Measurements from ENCODE around the gene CFAP46. TPM values are rescaled to one million over a fixed set of nuclear protein-coding genes. Genes with fewer than 3 reads are reported as not detected.

Gene CFAP46
- total RNA-seq, 1 donor from 2014 or later = not detected

DNA sequence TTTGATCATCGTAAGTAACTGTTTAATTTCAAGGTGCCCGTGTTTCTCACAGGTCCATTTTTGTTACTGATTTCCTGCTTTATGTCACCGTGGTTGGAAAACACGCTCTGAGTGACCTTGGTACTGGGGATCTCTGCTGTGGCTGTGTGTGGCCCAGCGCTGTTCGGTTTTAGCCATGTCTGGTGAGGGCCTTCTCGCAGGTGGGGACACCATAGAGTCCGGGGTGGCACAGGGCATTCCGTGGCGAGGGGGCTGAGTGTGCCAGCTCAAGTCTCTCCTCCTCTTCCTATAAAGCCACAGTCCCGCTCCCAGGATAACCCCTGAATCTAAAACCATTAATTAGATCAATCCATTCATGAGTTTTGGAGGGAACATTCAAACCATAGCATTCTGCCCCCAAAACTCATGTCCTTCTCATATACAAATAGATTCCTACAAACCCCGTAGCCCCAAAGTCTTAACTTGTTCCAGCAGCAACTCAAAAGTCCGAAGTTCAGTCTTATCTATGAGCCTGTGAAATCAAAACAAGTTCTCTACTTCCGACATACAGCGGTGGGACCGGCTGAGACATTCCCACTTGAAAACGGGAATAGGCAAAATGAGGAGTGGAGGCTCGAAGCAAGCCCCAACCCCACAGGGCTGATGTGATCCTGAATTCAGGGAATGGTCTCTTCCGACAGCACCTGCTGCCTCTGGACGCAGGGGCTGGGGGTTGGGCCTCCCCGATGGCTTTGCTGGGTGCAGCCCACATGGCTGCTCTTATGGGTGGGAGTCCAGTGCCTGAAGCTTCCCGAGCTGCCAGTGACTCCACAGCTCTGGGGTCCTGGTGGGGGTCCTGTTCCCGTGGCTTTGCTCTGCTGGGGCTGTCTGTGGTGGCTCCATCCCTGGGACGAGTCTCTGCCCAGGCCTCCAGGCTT is 101.4 kb downstream of the CFAP46 start:
- no peaks in the 10 kb centered on the region for H3K4me1 ChIP-seq
- no peak overlapping the region for H3K27ac ChIP-seq
- intact Hi-C loops (cut with DNase I) = no loop called here
- H3K27me3 ChIP-seq = no peaks in the 10 kb centered on the region
- TF ChIP-seq, protein P1, sequence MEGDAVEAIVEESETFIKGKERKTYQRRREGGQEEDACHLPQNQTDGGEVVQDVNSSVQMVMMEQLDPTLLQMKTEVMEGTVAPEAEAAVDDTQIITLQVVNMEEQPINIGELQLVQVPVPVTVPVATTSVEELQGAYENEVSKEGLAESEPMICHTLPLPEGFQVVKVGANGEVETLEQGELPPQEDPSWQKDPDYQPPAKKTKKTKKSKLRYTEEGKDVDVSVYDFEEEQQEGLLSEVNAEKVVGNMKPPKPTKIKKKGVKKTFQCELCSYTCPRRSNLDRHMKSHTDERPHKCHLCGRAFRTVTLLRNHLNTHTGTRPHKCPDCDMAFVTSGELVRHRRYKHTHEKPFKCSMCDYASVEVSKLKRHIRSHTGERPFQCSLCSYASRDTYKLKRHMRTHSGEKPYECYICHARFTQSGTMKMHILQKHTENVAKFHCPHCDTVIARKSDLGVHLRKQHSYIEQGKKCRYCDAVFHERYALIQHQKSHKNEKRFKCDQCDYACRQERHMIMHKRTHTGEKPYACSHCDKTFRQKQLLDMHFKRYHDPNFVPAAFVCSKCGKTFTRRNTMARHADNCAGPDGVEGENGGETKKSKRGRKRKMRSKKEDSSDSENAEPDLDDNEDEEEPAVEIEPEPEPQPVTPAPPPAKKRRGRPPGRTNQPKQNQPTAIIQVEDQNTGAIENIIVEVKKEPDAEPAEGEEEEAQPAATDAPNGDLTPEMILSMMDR (IDR thresholded peaks at IDR 0.05) = no peak
- DNase-seq (ENCODE audit: low spot score in 2 of 2) = no peak
- H3K9me3 ChIP-seq = peaks cover 16 to 19% of the 10 kb centered on the region in 2 donors
- no peaks in the 10 kb centered on the region for H3K36me3 ChIP-seq
- no peak overlapping the region for H3K4me3 ChIP-seq

DNA sequence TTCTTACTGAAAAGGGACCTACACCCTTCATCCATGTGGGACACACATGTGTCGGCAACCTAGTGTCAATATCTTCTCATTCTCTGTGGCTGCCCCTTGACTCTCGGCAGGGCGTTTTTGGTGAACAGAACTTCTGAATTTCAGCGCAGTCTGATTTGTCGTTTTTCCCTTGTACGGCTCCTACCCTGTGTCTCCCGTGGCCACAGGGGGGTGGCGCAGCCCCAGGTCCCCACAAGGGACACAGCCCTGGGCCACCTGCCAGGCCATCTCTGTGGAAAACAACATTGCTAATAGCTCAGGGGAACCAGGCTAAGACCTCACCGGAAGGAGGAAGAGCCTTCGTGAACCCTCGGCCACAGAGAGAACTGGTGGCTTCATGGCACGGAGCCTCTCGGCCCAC is 103.3 kb downstream of the CFAP46 start:
- intact Hi-C loops (cut with DNase I) = no loop called here
- H3K9me3 ChIP-seq = peaks cover 16 to 19% of the 10 kb centered on the region in 2 donors
- TF ChIP-seq, protein P1 (IDR thresholded peaks at IDR 0.05) = no peak
- no peak overlapping the region for H3K27ac ChIP-seq
- no peaks in the 10 kb centered on the region for H3K27me3 ChIP-seq
- no peaks in the 10 kb centered on the region for H3K36me3 ChIP-seq
- no peak overlapping the region for H3K4me3 ChIP-seq
- DNase-seq (ENCODE audit: low spot score in 2 of 2) = peak in 1 of 2 donors; percentile 42
- H3K4me1 ChIP-seq = no peaks in the 10 kb centered on the region

DNA sequence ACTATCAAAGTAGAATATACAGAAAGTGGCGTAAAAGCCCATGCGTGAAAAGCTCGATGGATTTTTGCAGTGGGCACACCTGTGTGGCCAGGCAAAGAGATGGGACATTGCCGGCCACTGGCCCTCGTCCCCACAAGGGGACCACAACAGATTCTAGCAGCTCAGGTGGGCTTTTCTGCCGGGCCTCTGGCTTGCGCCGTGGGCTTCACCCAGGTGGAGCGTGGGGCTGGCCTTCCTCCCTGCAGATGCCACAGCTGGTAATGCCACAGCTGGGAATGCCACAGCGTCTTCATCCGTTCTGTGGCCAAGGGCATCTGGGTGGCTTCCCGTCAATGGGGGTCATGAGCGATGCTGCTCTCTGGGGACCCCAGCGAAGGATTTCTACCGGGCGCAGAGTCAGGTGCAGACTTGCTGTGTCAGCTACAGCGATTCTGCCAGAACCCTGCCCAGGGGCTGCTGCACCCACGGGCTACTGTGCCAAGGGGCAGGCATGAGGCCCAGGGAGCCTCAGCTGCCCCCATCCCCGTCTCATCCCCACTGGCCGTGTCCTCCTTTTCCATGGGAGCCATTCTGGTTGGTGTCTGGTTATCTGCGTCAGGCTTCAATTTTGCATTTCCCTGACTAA is 103.9 kb downstream of the CFAP46 start:
- TF ChIP-seq, protein P1 (IDR thresholded peaks at IDR 0.05) = no peak
- DNase-seq (ENCODE audit: low spot score in 2 of 2) = peak in 1 of 2 donors; percentile 52
- H3K27ac ChIP-seq = no peak overlapping the region
- H3K4me1 ChIP-seq = no peaks in the 10 kb centered on the region
- H3K4me3 ChIP-seq = no peak overlapping the region
- intact Hi-C loops (cut with DNase I) = no loop called here
- no peaks in the 10 kb centered on the region for H3K27me3 ChIP-seq
- H3K9me3 ChIP-seq = peaks cover 16 to 19% of the 10 kb centered on the region in 2 donors
- no peaks in the 10 kb centered on the region for H3K36me3 ChIP-seq

DNA sequence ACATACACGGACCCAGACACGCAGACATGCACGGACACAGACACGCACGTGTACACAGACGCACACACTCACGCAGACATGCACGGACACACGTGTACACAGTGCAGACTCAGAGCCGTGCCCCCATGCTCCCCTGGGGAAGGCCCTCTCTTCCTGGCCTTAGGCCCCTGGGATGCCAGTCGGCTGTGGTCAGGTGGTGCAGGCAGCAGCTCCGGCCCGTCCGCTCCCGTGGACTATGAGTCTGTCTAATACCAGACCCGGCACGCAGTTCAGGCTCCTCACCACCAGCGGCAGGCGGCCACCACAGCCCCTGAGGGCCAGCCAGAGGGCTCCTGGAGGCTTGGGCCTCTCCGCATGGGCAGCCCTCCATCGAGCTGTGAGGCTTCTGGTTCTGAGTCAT is 104.5 kb downstream of the CFAP46 start:
- Histone ChIP-seq H3K27ac (no peak overlapping the region), H3K4me3 (no peak overlapping the region), H3K36me3 (no peaks in the 10 kb centered on the region), H3K9me3 (peaks cover 14 to 16% of the 10 kb centered on the region in 2 donors), H3K4me1 (no peaks in the 10 kb centered on the region), H3K27me3 (no peaks in the 10 kb centered on the region)
- TF ChIP-seq, protein P1 (IDR thresholded peaks at IDR 0.05) = no peak
- DNase-seq (ENCODE audit: low spot score in 2 of 2) = peak in 1 of 2 donors; percentile 54
- intact Hi-C loops (cut with DNase I) = no loop called here

DNA sequence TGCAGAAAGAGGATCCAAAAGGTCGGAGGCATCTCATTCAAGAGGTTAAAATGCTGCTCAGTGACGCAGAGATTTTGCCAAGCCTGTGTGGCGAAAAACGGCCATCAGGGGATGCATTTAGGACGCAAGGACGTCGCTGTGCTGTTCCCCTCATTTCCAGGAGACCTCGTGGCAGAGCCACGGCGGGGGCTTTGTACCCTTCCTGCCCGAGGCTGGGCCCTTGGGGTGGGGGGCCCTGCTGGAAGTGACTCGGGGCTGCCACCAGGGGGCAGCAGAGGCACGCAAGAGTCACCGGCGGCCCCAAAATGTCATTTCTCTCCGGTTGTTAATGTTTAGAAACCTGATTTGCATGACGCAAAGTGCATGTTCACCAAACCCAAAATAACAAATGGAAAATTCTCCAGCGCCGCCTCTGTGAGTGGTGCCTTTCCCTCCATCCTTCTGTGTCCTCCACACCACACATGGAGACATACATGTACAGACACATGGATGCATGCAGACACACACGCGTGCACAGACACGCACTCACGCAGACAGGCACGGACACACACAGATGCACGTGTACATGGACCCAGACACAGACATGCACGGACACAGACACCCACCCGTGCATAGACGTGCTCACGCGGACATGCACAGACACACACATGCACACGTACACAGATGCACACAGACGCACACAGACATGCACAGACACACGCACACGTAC is 105.4 kb downstream of the CFAP46 start:
- peak in 1 of 2 donors; percentile 54 for DNase-seq (ENCODE audit: low spot score in 2 of 2)

More for the DNA sequence above, 105.4 kb downstream of the CFAP46 start:
- TF ChIP-seq, protein P1 (IDR thresholded peaks at IDR 0.05) = peak; percentile 45 to 84 (median 67)
- Histone ChIP-seq H3K27ac (no peak overlapping the region), H3K36me3 (no peaks in the 10 kb centered on the region), H3K9me3 (peaks cover 6 to 8% of the 10 kb centered on the region in 2 donors), H3K27me3 (no peaks in the 10 kb centered on the region), H3K4me3 (no peak overlapping the region), H3K4me1 (no peaks in the 10 kb centered on the region)
- intact Hi-C loops (cut with DNase I) = no loop called here
